HFF-Myc (cell line): ENCODE measurements around the gene HNMT.

Experiments
- DNase-seq: peaks from one replicate; pipeline ENCODE4 v3.0.0-alpha.2; 2011; ENCODE audit warnings: low read depth; ENCODE audit errors: extremely low read depth
- H3K4me3 ChIP-seq: replicated peaks from 2 replicates; pipeline ENCODE4 v1.5.1; 2011; ENCODE audit warnings: low read depth, mild to moderate bottlenecking, control low read depth, low read length
- TF ChIP-seq, protein P1 (sequence below): IDR thresholded peaks from 2 replicates; pipeline ENCODE4 v1.5.1; 2012; ENCODE audit warnings: mild to moderate bottlenecking, low read depth, low read length, control low read depth; ENCODE audit errors: missing control alignments

Gene HNMT

DNA sequence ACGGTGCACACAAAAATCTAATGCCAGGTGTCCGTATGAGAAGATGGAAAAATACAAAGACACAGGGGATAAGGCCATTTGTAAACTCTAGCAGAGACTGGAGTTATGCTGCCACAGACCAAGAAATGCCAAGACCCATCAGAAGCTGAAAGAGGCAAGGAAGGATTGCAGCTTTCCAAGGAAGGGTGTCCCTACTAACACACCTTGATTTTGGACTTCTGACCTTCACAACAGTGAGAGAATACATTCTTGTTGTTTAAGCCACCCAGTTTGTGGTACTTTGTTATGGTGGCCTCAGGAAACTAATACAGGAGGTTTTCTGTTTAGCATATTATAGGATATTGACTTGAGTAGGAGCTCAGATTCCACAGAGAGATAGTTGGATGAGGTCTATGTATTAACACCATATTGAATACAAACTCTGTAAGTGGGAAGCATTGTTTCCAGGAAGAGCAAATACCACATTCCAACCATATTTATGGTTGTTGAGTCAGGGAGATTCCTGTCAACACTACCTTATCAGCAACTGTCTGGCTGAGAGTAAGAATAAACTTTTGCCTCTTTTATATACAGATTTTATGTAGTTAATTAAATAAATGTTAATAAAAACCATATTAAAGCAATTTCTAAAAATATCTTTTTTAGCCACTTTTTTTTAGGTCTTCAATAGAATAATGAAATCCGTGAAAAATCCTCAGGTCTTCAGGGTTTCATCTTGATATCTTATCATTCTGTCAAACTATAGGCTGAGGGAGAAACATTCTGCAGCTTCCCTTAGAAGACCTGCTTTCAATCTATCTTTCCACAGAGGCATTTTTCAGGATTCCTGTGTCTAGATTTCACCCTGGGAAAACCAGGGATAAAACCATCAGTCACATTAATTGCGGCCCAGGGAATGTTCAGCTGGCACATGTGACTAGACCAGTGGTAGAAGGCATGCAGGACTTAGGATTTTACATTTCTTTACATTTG is 35.4 kb upstream of the HNMT start:
- TF ChIP-seq, protein P1, sequence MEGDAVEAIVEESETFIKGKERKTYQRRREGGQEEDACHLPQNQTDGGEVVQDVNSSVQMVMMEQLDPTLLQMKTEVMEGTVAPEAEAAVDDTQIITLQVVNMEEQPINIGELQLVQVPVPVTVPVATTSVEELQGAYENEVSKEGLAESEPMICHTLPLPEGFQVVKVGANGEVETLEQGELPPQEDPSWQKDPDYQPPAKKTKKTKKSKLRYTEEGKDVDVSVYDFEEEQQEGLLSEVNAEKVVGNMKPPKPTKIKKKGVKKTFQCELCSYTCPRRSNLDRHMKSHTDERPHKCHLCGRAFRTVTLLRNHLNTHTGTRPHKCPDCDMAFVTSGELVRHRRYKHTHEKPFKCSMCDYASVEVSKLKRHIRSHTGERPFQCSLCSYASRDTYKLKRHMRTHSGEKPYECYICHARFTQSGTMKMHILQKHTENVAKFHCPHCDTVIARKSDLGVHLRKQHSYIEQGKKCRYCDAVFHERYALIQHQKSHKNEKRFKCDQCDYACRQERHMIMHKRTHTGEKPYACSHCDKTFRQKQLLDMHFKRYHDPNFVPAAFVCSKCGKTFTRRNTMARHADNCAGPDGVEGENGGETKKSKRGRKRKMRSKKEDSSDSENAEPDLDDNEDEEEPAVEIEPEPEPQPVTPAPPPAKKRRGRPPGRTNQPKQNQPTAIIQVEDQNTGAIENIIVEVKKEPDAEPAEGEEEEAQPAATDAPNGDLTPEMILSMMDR, result no peak
- H3K4me3 ChIP-seq, result no peak overlapping the region
- no peak for DNase-seq

DNA sequence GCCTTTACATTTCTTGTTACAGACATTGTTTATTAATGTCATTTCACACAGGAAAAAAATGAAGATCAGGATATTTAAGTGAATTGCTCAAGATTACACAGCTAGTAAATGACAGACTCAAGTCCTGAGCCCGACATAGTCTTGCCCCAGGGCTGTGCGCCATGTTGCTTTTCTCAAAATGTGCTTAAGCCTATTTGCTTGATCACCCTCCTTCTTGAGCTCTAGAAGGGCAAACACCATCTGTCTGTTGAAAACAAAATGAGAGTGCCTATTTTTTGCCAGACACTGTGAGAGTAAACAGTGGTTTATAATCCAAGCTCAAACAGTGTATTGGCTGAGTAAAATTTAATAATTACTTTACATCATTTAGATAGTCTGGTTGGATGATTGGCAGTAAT is 34.8 kb upstream of the HNMT start:
- no peak overlapping the region for H3K4me3 ChIP-seq
- no peak for DNase-seq
- TF ChIP-seq, protein P1, result no peak

DNA sequence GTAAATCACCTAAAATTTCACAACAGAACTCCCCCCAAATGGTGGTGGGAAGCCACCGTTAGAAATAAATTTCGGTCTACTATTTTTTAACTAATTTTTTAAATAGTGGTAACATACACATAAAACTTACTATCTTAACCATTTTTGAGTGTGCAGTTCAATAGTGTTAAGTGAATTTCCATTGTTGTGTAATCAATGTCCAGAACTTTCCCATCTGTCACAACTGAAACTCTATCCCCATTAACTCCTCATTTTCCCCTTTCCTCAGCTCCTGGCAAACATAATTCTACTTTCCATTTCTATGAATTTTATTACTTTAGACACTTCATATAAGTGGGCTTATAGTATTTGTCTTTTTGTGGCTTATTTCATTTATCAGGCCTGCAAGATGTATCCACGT is 34.1 kb upstream of the HNMT start:
- TF ChIP-seq, protein P1, result no peak
- H3K4me3 ChIP-seq, result no peak overlapping the region
- no peak for DNase-seq

DNA sequence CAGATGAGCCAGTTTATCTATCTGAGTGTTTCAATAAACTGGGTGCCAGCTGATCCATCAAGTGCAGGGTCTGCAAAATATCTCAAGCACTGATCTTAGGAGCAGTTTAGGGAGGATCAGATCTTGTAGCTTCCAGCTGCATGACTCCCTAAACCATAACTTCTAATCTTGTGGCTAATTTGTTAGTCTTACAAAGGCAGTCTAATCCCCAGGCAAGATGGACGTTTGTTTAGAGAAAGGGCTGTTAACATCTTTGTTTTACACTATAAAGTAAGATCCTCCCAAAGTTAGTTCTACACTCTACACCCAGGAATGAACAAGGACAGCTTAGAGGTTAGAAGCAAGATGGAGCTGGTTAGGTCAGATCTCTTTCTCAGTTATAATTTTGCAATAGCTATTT is 28.7 kb upstream of the HNMT start:
- TF ChIP-seq, protein P1, result no peak
- DNase-seq, result no peak
- no peak overlapping the region for H3K4me3 ChIP-seq

DNA sequence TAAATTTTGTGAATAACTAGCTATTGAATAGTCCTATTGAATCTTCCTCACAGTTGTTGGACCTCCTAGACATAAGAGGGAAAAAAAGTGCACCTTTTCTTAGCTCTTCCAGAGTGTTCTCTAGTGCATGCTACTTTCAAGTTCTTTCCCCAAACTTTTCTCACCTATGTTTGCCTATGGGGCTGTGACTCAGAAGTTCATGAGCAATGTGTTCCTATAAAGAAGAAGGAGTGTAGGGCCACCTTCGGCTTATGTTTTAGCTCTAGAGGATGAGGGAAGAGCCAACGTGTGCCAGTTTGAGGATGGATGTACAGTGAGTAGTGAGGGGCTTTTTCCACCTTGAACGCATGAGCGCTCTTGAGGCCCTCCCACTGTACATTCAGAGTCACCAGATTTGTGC is 27.0 kb upstream of the HNMT start:
- TF ChIP-seq, protein P1, result no peak
- H3K4me3 ChIP-seq, result no peak overlapping the region
- DNase-seq, result no peak

DNA sequence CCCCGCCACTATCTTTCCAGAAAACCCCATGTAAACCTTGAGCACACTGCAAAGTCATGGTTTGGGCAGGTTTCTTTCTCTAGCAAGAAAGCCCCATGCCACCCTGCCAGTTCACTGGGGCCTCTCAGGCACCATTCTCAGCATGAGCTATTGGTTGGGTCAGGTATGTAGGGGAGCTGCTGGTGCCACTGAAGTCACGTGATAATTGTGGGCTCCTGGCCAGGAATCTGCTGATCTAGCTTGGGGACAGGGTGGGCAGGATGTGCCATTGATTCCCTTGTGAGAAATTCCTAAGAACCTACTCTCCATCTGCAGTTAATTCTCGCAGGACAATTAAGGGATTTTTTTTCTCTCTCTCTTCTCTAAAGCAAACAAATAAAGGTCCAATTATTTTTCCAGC is 26.5 kb upstream of the HNMT start:
- TF ChIP-seq, protein P1, result no peak
- H3K4me3 ChIP-seq, result no peak overlapping the region
- no peak for DNase-seq

DNA sequence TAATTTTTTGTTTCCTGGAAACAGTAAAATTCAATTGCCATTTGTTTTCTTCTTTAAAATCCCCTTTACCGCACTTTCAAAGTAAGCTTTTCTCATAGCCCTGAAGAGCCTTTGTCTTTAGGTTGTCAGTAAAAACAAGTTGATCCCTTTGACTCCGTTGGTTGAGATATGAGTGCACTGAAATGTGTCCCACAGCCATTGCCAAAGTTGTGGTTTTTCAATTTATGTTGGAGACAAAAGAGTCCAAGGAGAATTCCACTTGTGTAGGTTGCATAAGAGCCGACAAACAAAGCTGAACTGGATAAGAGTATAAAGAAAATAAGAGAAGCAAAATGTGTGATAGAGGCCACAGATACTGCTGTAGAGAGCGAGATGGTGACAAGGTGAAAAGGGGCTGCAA is 26.1 kb upstream of the HNMT start:
- DNase-seq, result no peak
- TF ChIP-seq, protein P1, result no peak
- no peak overlapping the region for H3K4me3 ChIP-seq
